Lower leg skin (tissue), 3 donors: ENCODE results near the gene TCTN3.

ENCODE experiments used
- CTCF ChIP-seq, 3 donors: fragments of 450-650 bp; IDR thresholded peaks; one replicate each; pipeline ENCODE4 v1.5.1; 2016; ENCODE audit warnings: antibody characterized with exemption in 3 of 3, mild to moderate bottlenecking in 3 of 3, moderate library complexity in 2 of 3
- POLR2A ChIP-seq, 2 donors: fragments of 450-650 bp; IDR thresholded peaks; one replicate each; pipeline ENCODE4 v1.6.1; 2016 to 2017; ENCODE audit warnings: antibody characterized with exemption in 2 of 2, mild to moderate bottlenecking in 1 of 2, moderate library complexity in 1 of 2

- TF ChIP-seq CTCF (IDR thresholded peaks at IDR 0.05) (no peak), POLR2A (IDR thresholded peaks at IDR 0.05) (no peak)
Observed at GRCh38 chr10:95660283-95660682, 33.4 kb downstream of the TCTN3 start.
